Fibroblast of lung (primary cell): ENCODE measurements around the gene GPR141. TPM values are rescaled to one million over a fixed set of nuclear protein-coding genes. Genes with fewer than 3 reads are reported as not detected.

Source experiments
- DNase-seq, 2 donors: peaks; one replicate each; pipeline versions ENCODE4 v3.0.0 to v3.0.0-alpha.2; 2010; ENCODE audit warnings: low read depth in 2 of 2
- H2AFZ ChIP-seq: 2 replicates; pipeline ENCODE4 v1.5.1; 2012; ENCODE audit warnings: low read length, control low read depth, inconsistent platforms
- H3K27ac ChIP-seq: 2 replicates; pipeline ENCODE4 v1.5.1; 2011; ENCODE audit warnings: low read length, control low read depth; ENCODE audit not compliant: insufficient read depth
- H3K27me3 ChIP-seq: 2 replicates; pipeline ENCODE4 v1.5.1; 2011; ENCODE audit warnings: mild to moderate bottlenecking, low read length; ENCODE audit not compliant: control insufficient read depth, insufficient read depth
- H3K36me3 ChIP-seq: 2 replicates; pipeline ENCODE4 v1.5.1; 2011; ENCODE audit warnings: low read length; ENCODE audit not compliant: control insufficient read depth, insufficient read depth
- H3K4me1 ChIP-seq: 2 replicates; pipeline ENCODE4 v1.5.1; 2011; ENCODE audit warnings: low read length; ENCODE audit not compliant: control insufficient read depth, insufficient read depth; ENCODE audit errors: extremely low read depth
- H3K4me2 ChIP-seq: 2 replicates; pipeline ENCODE4 v1.5.1; 2011; ENCODE audit warnings: low read length, control low read depth; ENCODE audit not compliant: insufficient read depth; ENCODE audit errors: extremely low read depth
- H3K4me3 ChIP-seq, 4 experiments: fragments of 200-600 bp in 1 of 4; sonication (generic) in 1 of 4; replicated peaks in 1 of 4; 2 replicates each; pipeline ENCODE4 v1.5.1; 2011 to 2016; ENCODE audit warnings: low read length in 4 of 4, low read depth in 3 of 4, mild to moderate bottlenecking in 3 of 4, control low read depth in 2 of 4, inconsistent platforms in 1 of 4, mixed read lengths in 1 of 4; ENCODE audit not compliant: insufficient read depth in 1 of 4; ENCODE audit errors: control extremely low read depth in 1 of 4
- H3K79me2 ChIP-seq: 2 replicates; pipeline ENCODE4 v1.5.1; 2012; ENCODE audit warnings: mild to moderate bottlenecking, low read length, inconsistent platforms; ENCODE audit not compliant: control insufficient read depth, insufficient read depth
- H3K9ac ChIP-seq: 2 replicates; pipeline ENCODE4 v1.5.1; 2011; ENCODE audit warnings: mild to moderate bottlenecking, low read length, control low read depth; ENCODE audit not compliant: insufficient read depth
- H3K9me3 ChIP-seq: 2 replicates; pipeline ENCODE4 v1.5.1; 2012; ENCODE audit warnings: low read depth, low read length; ENCODE audit not compliant: control insufficient read depth, insufficient read depth
- H4K20me1 ChIP-seq: 2 replicates; pipeline ENCODE4 v1.5.1; 2011; ENCODE audit warnings: low read length; ENCODE audit not compliant: control insufficient read depth, insufficient read depth; ENCODE audit errors: extremely low read depth
- EZH2 ChIP-seq: IDR thresholded peaks from 2 replicates; pipeline ENCODE4 v1.5.1; 2012; ENCODE audit warnings: low read length, control low read depth, mild to moderate bottlenecking; ENCODE audit errors: missing control alignments
- polyA plus RNA-seq, 2 donors: library from polyadenylated mRNA; depleted of rRNA in 1 of 2; stranded (reverse) in 1 of 2; unstranded in 1 of 2; fragments of >200 nt; gene quantifications; 2 replicates each; pipeline ENCODE4 v1.2.1, GENCODE V29; 2011 to 2012; ENCODE audit warnings: missing spikeins in 1 of 2
- total RNA-seq: library from RNA; depleted of rRNA; stranded (reverse); fragments of >200 nt; gene quantifications from 2 replicates; pipeline ENCODE4 v1.2.1, GENCODE V29; 2014
- TF ChIP-seq, protein P1 (sequence below), 2 donors: IDR thresholded peaks in 1 of 2; conservative IDR thresholded peaks in 1 of 2; 1 replicate in 1 of 2; 2 replicates in 1 of 2; pipeline ENCODE4 v1.5.1; 2011 to 2012; ENCODE audit warnings: low read length in 2 of 2, control low read depth in 1 of 2, inconsistent platforms in 1 of 2, low read depth in 1 of 2, mild to moderate bottlenecking in 1 of 2

GPR141 gene
- total and polyA plus RNA-seq, 2 donors (not counting 1 experiment from before 2014, with no cell fraction given): not detected

- no peak for TF ChIP-seq EZH2
- TF ChIP-seq, protein P1, sequence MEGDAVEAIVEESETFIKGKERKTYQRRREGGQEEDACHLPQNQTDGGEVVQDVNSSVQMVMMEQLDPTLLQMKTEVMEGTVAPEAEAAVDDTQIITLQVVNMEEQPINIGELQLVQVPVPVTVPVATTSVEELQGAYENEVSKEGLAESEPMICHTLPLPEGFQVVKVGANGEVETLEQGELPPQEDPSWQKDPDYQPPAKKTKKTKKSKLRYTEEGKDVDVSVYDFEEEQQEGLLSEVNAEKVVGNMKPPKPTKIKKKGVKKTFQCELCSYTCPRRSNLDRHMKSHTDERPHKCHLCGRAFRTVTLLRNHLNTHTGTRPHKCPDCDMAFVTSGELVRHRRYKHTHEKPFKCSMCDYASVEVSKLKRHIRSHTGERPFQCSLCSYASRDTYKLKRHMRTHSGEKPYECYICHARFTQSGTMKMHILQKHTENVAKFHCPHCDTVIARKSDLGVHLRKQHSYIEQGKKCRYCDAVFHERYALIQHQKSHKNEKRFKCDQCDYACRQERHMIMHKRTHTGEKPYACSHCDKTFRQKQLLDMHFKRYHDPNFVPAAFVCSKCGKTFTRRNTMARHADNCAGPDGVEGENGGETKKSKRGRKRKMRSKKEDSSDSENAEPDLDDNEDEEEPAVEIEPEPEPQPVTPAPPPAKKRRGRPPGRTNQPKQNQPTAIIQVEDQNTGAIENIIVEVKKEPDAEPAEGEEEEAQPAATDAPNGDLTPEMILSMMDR (conservative IDR thresholded peaks at IDR 0.05 in 1 of 2, IDR thresholded peaks at IDR 0.05 in 1 of 2; ENCODE audit: low read depth in 1 of 2, low read length in 2 of 2): no peak
- Histone ChIP-seq H3K4me3 (no peak overlapping the region), H3K79me2 (no peaks in the 10 kb centered on the region), H4K20me1 (no peaks in the 10 kb centered on the region), H3K27ac (no peak overlapping the region), H3K4me1 (no peaks in the 10 kb centered on the region), H3K9ac (no peak overlapping the region), H3K36me3 (no peaks in the 10 kb centered on the region), H2AFZ (no peak overlapping the region), H3K4me2 (no peak overlapping the region), H3K27me3 (no peaks in the 10 kb centered on the region), H3K9me3 (no peaks in the 10 kb centered on the region)
- no peak for DNase-seq
Observed at GRCh38 chr7:37770838-37771237, 87.3 kb downstream of the GPR141 start.

DNA sequence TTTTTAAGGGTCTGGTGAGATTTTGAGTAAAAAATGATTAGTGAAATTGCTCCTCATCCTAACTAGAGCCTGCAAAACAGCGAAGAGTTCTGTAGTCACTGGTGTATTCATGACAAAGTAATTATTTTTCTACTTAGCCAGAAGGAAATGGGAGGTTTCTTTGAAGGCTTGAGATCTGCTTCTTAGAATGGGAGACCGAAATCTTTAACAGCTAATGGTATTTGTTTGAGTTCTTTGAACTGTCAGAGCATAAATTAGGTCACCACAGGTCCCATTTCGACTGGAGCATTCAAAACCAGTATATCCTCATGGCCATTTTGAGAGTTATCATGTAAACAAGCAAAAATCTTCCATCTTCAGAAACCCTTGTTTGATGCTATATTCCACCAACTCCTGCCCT is 87.8 kb downstream of the GPR141 start:
- no peak for TF ChIP-seq EZH2
- TF ChIP-seq, protein P1 (conservative IDR thresholded peaks at IDR 0.05 in 1 of 2, IDR thresholded peaks at IDR 0.05 in 1 of 2; ENCODE audit: low read depth in 1 of 2, low read length in 2 of 2): no peak
- DNase-seq: no peak
- Histone ChIP-seq H4K20me1 (no peaks in the 10 kb centered on the region), H3K4me1 (no peaks in the 10 kb centered on the region), H3K27me3 (no peaks in the 10 kb centered on the region), H3K4me2 (no peak overlapping the region), H3K9ac (no peak overlapping the region), H3K36me3 (no peaks in the 10 kb centered on the region), H3K79me2 (no peaks in the 10 kb centered on the region), H3K4me3 (no peak overlapping the region), H3K9me3 (no peaks in the 10 kb centered on the region), H3K27ac (no peak overlapping the region), H2AFZ (no peak overlapping the region)

DNA sequence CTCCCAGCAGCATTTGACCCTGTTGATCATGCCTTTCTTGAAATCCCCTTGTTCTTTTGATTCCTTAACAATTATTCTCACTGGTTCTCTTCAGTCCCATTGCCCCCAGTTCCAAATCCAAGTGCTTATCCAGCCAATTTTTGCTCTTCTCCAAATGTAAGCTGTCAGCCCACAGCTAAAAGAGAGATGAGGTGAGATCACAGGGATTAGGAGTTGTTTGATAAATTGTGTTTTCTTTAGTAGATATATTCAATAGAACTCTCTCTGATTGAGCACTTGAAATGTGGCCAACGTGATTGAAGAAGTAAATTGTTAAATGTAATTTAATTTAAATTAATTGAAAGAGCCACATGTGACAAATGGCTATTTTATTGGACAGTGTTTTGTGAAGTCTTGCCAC is 88.2 kb downstream of the GPR141 start:
- Histone ChIP-seq H3K27ac (no peak overlapping the region), H3K4me3 (no peak overlapping the region), H3K4me1 (no peaks in the 10 kb centered on the region), H3K4me2 (no peak overlapping the region), H3K79me2 (no peaks in the 10 kb centered on the region), H3K27me3 (no peaks in the 10 kb centered on the region), H2AFZ (no peak overlapping the region), H4K20me1 (no peaks in the 10 kb centered on the region), H3K9ac (no peak overlapping the region), H3K36me3 (no peaks in the 10 kb centered on the region), H3K9me3 (no peaks in the 10 kb centered on the region)
- DNase-seq: no peak
- no peak for TF ChIP-seq EZH2
- TF ChIP-seq, protein P1 (conservative IDR thresholded peaks at IDR 0.05 in 1 of 2, IDR thresholded peaks at IDR 0.05 in 1 of 2; ENCODE audit: low read depth in 1 of 2, low read length in 2 of 2): no peak
